Heart right ventricle (tissue), 16 donors: ENCODE results near the gene SPOCK2. TPM values are rescaled to one million over a fixed set of nuclear protein-coding genes. Genes with fewer than 3 reads are reported as not detected.

Source experiments
- ATAC-seq, 8 donors: fragments of 200-7000 bp; cut with Tn5 transposase; one replicate each; pipeline ENCODE4 v1.9.1; 2020; ENCODE audit warnings: mild to moderate bottlenecking in 8 of 8, moderate library complexity in 8 of 8, moderate number of reproducible peaks in 1 of 8
- DNase-seq, 2 donors: peaks; one replicate each; pipeline ENCODE4 v3.0.0-alpha.2; 2020
- H3K27ac ChIP-seq, 10 donors: fragments of 200-600 bp; sonication (generic) in 2 of 10; one replicate each; pipeline versions ENCODE4 v1.5.0 to v1.8.0; 2020 to 2022; ENCODE audit warnings: mild to moderate bottlenecking in 3 of 10
- H3K27me3 ChIP-seq, 7 donors: fragments of 200-600 bp; one replicate each; pipeline ENCODE4 v1.8.0; 2021 to 2022; ENCODE audit warnings: mild to moderate bottlenecking in 2 of 7
- H3K36me3 ChIP-seq, 9 donors: fragments of 200-600 bp; sonication (generic) in 1 of 9; one replicate each; pipeline versions ENCODE4 v1.5.0 to v1.8.0; 2020 to 2022; ENCODE audit warnings: mild to moderate bottlenecking in 2 of 9
- H3K4me1 ChIP-seq, 9 donors: fragments of 200-600 bp; sonication (generic) in 1 of 9; one replicate each; pipeline versions ENCODE4 v1.5.0 to v1.8.0; 2020 to 2022; ENCODE audit warnings: mild to moderate bottlenecking in 4 of 9
- H3K4me3 ChIP-seq, 10 donors: fragments of 200-600 bp; sonication (generic) in 2 of 10; one replicate each; pipeline versions ENCODE4 v1.5.0 to v1.8.0; 2020 to 2022; ENCODE audit warnings: mild to moderate bottlenecking in 7 of 10, moderate library complexity in 2 of 10
- H3K9me3 ChIP-seq, 11 donors: fragments of 200-600 bp in 10 of 11; sonication (generic) in 2 of 11; one replicate each; pipeline versions ENCODE4 v1.5.0 to v1.8.0; 2013 to 2022; ENCODE audit warnings: mild to moderate bottlenecking in 2 of 11, control low read depth in 1 of 11, moderate library complexity in 1 of 11
- WGBS, 2 donors: extraction: QIAGEN DNeasy Blood & Tissue Kit; methylation state at CpG; one replicate each; pipeline ENCODE4 v1.1.7; 2013; ENCODE audit warnings: inconsistent platforms in 1 of 2; 5-methylcytosine and 5-hydroxymethylcytosine counted together
- intact Hi-C, 10 donors: fragments of 100-400 bp; cut with DNase I; formaldehyde crosslinking; loops; one replicate each; pipeline versions ENCODE4 v1.11.1 to v1.14.2; 2022
- polyA plus RNA-seq, 2 donors: library from polyadenylated mRNA; stranded (reverse); fragments of 200-250 nt; gene quantifications; one replicate each; pipeline ENCODE4 v1.2.3, GENCODE V29; 2013
- total RNA-seq, 10 donors: library from RNA; stranded (reverse); fragmentation: NEBNext Ultra II Directional in 3 of 10; extraction: Animal tissue kit (Norgen Biotek cat#: 25700) in 3 of 10; gene quantifications; one replicate each; pipeline versions ENCODE4 v1.2.1 to v1.2.4, GENCODE V29; 2021 to 2023
- TF ChIP-seq, protein P1 (sequence below), 9 donors: fragments of 200-600 bp; sonication (generic) in 2 of 9; IDR thresholded peaks; one replicate each; pipeline versions ENCODE4 v1.5.0 to v1.8.0; 2021 to 2022; ENCODE audit warnings: antibody characterized with exemption in 9 of 9, mild to moderate bottlenecking in 5 of 9, moderate library complexity in 1 of 9
- donor health status: Arrhythmogenic right ventricular cardiomyopathy.
- donor health status: ischemic (EF 13 %, LVEDD 7.1; RV severe dilation, severe dysfunction).
- donor health status: healthy with polysubstance abuse.
- donor health status: DM: no; HTN: yes; CAD: no.
- donor health status: DM: no; HTN: no; CAD: no.
- donor health status: ischemic (EF 25% LVEDD 6.9; RV normal size, moderate dysfunction).
- donor health status: ischemic (EF 25% LVEDD 5.7; RV mildly dilated, moderate dysfunction).
- donor health status: healthy.
- donor health status: DM: yes; HTN: yes; CAD: no.
- donor health status: Ischemic cardiomyopathy.
- donor health status: ischemic (EF 35%, LVEDD 5.7; RV mildly dilated, moderate dysfunction).
- donor health status: nonischemic (EF 11% LVEDD 7.7; RV severe dilation, severe dysfunction).
- donor health status: DM: yes; HTN: yes; CAD: no.
- donor health status: PGD.
- donor health status: ischemic (EF 29% LVEDD 5.4; RV normal size, mild dysfunction).
- donor health status: nonischemic (EF 23%, LVEDD 6.1; RV moderate dilation, normal function).

The SPOCK2 gene
- total and polyA plus RNA-seq, 12 donors: 3.5 to 13.4 (median 6.9) TPM

DNA sequence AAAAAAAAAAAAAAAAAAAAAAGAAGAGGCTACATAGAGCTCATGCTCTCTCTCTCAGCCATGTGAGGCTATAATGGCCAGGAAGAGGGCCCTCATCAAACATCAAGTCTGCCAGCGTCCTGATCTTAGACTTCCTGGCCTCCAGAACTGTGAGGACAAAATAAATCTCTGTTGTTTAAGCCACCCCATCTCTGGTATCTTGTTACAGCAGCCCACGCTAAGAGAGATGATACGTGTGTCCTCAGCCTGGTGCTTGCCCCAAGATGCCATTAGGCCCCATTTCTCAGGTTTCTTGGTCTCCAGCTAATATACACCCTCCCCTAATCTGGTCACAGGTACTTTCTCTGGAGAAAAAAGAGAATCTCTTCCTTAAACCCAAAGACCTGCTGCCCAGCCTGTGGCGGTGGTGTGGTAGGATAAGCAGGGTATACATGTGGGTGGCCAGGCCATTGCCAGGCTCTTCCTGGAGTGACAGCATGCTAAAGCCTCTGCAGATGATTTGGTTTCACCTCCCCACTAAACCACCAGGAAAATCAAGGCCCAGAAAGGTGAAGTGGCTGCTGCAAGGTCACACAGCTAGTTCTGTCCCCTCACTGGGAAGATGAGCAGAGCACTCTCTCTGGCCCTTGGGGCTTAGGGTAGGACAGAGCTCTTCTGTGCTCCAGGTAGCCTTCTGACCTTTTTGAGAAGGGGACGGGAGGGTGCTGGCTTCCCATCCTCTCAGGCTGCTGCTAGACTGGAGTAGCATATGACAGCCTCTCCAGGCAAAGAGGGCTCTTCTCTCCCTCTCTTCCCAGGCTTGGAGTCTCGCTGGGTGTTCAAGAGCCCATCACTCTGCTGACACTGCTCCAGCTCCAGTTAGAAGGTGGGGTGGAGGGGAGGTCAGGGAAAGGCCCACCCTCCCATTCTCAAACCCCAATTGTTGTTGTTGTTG lies 5.2 kb downstream of the SPOCK2 start:
- Histone ChIP-seq H3K27me3 (peaks cover 5 to 20% (median 8%) of the 10 kb centered on the region in 7 donors), H3K4me1 (peaks cover 3 to 24% (median 20%) of the 10 kb centered on the region in 9 donors), H3K36me3 (no peaks in the 10 kb centered on the region), H3K9me3 (no peaks in the 10 kb centered on the region), H3K4me3 (no peak overlapping the region), H3K27ac (no peak overlapping the region)
- WGBS, 2 donors: 79 to 83% methylated on average over 6 of the region's 6 CpGs
- intact Hi-C loops: no loop called here
- ATAC-seq (no peak), DNase-seq (no peak)
- TF ChIP-seq, protein P1, sequence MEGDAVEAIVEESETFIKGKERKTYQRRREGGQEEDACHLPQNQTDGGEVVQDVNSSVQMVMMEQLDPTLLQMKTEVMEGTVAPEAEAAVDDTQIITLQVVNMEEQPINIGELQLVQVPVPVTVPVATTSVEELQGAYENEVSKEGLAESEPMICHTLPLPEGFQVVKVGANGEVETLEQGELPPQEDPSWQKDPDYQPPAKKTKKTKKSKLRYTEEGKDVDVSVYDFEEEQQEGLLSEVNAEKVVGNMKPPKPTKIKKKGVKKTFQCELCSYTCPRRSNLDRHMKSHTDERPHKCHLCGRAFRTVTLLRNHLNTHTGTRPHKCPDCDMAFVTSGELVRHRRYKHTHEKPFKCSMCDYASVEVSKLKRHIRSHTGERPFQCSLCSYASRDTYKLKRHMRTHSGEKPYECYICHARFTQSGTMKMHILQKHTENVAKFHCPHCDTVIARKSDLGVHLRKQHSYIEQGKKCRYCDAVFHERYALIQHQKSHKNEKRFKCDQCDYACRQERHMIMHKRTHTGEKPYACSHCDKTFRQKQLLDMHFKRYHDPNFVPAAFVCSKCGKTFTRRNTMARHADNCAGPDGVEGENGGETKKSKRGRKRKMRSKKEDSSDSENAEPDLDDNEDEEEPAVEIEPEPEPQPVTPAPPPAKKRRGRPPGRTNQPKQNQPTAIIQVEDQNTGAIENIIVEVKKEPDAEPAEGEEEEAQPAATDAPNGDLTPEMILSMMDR (IDR thresholded peaks at IDR 0.05): no peak

DNA sequence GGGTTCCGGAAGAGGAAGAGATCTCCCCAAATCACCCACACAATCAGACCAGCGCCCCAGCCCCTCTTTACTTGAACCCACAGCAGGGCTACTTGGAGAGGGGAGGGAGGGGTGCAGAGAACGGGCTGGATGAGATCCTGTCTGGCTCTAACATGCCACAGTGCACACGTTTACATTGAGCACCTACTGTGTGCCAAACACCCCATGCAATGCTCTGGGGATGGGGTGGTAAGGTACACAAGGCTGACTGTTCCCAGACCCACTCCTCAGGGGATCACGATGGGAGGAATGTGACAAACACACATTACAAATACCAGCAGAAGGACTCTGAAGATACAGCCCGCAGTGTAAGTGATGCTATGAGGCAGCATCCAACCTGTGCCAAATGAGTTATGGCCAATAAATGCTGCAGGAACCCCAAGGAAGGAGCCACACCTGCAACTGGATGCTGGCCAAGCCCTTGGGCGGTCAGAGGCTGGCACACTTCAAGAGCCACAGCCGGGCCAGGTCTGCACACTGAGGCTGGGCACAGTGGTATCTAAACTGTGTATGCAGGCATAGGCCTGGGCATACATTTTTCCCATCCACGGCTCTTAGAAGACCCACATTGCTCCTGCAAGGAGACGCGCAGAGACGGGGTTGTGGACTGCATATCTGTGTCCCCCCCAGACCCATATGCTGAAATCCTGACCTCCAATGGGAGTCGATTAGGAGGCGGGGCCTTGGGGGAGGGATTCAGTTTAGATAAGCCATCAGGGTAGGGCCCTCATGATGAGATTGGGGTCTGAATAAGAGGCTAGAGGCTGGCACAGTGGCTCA lies 6.4 kb downstream of the SPOCK2 start:
- no peak for ATAC-seq
- intact Hi-C loops: no loop called here
- TF ChIP-seq, protein P1 (IDR thresholded peaks at IDR 0.05): no peak
- no peaks in the 10 kb centered on the region for H3K9me3 ChIP-seq
- H3K4me1 ChIP-seq: peaks cover 0 to 14% (median 11%) of the 10 kb centered on the region in 9 donors
- no peak overlapping the region for H3K4me3 ChIP-seq
- DNase-seq: no peak
- WGBS, 2 donors: 82 to 85% methylated on average over 14 of the region's 14 CpGs
- peaks cover 0 to 9% (median 0%) of the 10 kb centered on the region in 7 donors for H3K27me3 ChIP-seq
- no peaks in the 10 kb centered on the region for H3K36me3 ChIP-seq
- no peak overlapping the region for H3K27ac ChIP-seq

DNA sequence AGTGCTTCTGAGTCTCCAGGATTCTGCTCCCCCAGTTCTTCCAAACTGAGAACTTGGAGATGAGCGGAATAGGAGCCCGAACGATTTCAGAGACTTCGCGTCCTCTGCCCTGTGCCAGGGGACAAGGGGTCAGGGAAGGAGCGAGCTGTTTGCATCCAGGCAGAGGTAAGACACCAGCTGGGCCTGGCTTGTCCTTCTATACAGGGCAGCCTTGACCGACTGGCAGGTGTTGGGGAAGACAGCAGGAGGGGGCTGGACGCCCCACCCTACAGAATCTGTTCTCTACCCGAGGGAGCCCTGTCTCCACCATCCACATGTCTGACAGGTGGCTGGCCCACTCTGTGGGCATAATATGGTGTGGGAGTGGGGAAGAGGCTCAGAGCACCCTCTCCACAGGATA lies 7.1 kb downstream of the SPOCK2 start:
- DNase-seq (no peak), ATAC-seq (no peak)
- intact Hi-C loops: no loop called here
- peaks cover 0 to 1% (median 0%) of the 10 kb centered on the region in 7 donors for H3K27me3 ChIP-seq
- H3K36me3 ChIP-seq: no peaks in the 10 kb centered on the region
- TF ChIP-seq, protein P1 (IDR thresholded peaks at IDR 0.05): no peak
- no peak overlapping the region for H3K27ac ChIP-seq
- H3K4me1 ChIP-seq: peaks cover 0 to 10% (median 4%) of the 10 kb centered on the region in 9 donors
- H3K9me3 ChIP-seq: no peaks in the 10 kb centered on the region
- 94 to 96% methylated on average over 9 of the region's 9 CpGs for WGBS, 2 donors
- H3K4me3 ChIP-seq: no peak overlapping the region
